Stimulated activated CD8-positive, alpha-beta memory T cell treated with anti-CD3 and anti-CD28 coated beads, Interleukin-12 subunit alpha, Interleukin-12 subunit beta, amount 100 ng/mL, for 1 hour (primary cell): ENCODE data around the gene HDAC4.

Experiments used
- DNase-seq: peaks from one replicate; pipeline ENCODE4 v3.0.0-alpha.2; 2020; ENCODE audit warnings: low read depth

The HDAC4 gene

DNA sequence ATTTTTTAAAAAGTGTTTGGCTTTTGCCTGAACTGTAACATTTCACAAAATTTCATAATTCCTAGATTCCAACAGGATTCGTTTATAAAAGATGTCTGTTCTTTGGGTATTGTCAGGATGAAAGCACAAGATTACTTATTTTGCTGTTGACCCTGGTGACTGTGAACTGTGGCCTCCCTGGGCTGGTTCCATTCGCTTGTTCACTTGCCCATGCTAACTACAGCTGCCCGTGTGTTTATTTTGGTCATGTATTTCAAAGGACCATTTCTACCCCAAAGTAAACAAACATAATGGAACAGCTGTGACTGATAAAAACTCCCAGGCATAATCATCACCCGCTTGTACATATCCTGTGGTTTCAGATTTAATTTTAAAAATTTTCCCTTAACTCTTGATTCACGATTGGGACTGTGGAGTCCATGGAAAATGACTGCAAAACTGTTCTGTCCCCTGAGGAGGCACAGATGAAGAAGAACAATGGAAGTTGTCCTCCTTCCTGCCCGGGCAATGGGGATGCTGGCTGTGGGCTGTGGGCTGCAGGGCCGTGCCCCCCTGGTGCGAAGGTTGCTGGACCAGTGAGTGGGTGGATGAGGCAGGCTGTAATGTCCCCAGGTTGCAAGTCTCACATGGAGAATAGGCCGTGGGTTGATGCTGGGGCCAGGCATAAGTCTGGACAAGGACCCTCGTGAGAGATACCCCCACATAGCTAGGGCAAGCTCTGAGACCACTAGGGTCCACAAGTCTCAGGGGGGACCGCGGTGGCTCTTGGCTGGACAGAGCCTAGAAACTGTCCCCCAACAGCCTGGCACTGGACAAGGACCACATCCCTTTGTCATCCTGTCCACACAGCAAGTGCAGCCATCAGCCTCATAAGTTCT, 28.9 kb upstream of the HDAC4 start:
- no peak for DNase-seq

DNA sequence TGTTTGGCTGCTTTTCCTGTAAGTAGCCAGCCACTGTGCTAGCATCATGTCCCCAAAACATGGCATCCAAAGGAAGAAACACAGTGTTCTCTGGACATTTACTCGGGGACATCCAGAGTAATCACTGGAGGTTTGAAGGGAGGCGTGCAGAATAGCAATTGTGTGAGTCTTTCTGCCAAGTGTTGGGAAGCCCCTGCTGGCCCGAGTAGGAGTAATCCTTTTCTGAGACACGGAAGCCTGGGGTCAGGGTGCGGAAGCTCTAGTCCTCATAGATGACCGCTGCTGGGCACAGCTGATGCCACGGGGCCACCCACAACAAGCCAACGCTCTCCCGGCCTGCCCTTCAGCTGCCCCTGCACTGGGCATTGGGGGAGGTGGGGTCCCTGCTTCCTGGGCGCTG, 24.8 kb upstream of the HDAC4 start:
- no peak for DNase-seq

DNA sequence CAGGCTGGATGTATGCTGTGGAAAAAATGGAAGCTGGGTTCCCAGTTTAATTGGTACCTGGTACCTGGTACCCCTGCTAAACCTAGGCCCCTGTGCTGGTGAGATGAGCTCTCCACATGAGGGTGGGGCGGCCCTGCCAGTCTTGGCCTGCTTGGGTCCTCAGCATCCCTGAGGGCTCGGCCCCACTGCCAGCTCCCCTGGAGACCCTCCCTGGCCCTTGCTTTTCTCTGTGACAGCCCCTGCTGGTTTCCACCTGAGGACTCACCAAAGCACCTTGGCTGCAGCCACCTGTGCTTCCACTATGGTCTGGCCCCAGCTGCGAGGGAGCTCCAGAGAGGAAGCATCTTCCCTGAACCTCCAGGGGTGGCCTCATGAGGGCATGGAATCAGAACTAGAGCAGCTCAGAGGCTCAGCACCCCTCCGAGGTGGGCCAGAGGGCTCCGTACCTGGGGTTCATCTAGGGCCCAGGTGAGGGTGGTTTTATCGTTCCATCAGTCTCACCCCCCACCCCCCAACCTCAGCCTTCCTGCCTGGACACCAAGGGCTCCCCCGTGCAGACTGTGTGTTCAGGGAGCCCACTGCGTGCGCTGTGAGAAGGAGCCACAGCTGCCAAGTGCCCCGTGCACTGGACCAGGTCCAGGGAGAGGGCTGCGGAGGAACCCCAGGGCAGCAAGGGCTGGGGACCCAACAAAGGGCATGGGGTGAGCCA, 23.7 kb upstream of the HDAC4 start:
- DNase-seq: no peak

DNA sequence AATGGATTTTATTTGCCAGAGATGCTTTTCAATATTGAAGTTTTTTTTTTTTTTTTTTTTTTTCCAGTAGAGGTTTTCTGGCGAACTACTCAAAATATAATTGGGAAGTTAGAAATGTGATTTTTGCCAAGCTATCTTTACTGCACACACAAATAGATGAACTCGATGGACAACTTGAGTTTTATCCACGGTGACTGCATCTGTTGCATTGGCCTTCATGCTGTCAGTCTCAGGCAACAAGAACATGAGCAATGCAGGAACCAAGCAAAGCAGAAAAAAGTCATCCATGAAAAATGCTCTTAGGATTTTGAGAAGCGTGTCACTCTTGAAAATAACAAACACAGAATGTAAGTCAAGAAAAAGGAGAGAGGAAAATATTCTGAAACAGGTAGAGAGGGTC, 22.7 kb upstream of the HDAC4 start:
- DNase-seq: no peak

DNA sequence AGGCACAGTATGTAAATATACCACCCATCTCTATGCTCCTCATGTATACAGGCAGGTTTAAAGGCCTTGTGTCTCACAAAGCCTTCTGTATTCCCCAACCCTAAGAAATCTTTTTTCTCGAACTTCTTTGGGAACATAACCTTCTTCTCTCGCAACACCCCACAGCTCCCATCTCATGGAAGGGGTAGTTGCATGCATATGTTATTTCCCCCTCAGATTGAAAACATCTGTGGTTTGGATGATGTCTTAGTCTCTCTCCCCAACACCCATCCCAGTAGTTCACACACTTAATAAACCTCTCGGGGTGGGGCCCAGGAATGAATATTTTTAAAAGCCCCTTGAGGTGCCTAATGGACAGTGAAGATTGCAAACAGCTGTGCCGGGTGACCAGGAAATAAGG, 21.0 kb upstream of the HDAC4 start:
- no peak for DNase-seq

DNA sequence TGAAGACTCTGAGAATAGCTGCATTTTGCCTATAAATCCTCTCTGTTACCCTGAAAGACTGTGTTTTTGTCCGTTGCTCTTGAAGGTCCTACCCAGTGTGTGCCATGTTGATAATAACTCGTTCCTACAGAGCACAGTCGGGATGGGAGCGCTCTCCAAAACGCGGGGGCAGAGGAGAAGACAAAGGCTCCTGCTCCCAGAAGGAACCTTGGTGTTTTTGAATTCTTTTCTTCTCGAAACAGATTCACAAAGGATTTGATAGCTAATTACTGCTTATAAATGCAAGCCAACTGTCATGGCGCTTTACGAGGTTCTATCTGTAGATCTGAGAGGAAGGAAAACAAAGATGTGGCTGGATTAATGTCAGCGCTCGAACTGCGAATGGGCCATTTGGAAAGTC, 19.3 kb upstream of the HDAC4 start:
- no peak for DNase-seq

DNA sequence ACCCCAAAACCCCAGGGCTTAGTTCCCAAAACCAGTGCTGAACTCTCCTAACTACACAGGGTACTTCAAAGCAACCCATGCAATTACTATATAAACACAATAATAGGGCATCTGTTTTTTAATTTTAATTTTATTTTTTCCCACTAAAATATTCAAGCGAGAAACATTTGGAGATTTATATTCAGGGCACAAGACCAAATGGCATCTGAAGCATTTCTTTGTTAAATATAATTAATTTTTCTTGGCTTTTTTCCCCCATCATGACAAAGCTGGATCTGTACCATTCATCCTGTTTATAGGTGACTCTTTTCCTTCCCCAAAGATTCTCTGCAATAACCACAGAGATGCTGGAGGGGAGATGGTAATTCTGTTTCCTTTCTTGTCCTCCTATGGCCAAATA, 18.1 kb upstream of the HDAC4 start:
- DNase-seq: no peak

- no peak for DNase-seq
Observed at GRCh38 chr2:239412905-239413603, 12.2 kb upstream of the HDAC4 start.

DNA sequence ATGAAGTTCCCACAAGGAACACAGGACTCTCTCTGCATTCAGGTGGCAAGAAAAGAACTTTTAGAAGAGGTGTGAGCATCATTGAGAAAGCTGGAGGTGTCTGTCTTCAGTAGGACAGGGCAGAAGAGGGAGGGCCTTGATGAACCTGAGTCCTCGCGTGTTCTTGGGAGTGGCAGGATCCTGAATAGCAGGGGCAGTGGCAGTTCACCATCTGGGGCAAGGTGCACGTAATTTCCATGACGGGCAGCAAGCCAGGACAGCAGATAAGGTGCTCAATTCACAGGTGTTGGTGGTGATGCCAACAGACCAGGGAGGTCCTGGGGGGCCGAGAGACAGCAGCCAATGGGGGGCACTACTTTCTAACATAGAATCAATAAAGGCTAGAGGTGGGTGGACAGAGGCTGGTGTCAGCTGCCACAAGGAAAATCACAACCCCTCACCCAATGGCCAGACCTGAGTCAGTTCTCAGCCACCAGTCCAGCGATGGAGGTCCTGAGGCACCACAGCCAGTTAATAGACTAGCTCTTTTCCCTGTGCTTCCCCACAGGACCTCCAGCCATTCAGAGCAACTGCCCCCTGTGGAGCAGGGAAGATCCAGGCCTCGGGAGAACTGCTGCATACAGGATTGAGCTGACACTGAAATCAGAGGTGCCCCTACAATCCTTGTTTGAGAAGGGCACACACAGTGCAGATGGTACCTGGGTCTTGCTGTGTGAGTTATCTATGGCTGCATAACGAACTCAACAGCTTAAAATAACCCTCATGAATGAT, 10.9 kb upstream of the HDAC4 start:
- no peak for DNase-seq

DNA sequence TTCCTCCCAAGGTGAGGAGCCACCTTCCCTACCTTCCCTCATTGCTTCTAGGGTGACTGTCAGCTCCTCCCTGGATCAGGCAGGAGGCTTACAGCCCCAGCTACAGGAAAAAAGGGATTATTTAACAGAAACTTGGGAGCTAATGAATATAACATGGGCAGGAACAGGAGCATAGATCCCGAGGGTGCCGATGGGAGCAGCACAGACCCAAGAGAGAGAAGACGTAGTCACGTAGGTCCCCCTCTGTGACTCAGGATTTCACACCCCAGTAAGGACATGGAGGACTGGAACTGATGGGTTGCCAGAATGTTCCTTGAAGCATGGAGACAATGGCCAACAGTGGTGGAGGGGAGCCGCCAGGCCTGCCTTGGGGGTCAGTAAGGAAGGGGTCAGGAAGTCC, 10.3 kb upstream of the HDAC4 start:
- no peak for DNase-seq

DNA sequence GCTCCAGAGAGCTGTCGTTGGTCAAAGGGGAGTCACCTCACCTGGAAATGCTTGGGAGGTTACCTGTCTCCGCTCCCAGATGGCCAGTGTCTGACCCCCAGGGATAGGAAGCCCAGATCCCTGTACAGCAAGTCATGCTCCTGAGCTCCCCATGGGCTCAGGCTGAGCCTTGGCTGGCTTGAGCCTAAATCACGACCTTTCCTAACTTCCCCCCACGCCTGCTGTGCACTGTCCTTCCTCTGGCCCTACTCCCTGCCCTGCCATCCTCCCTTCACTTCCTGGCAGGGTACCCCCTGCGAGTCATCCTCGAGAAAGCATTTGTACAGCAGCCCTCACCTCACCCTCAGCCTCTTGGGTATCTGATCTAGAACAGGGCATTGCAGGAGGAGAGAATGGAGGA, 9.2 kb upstream of the HDAC4 start:
- DNase-seq: no peak

DNA sequence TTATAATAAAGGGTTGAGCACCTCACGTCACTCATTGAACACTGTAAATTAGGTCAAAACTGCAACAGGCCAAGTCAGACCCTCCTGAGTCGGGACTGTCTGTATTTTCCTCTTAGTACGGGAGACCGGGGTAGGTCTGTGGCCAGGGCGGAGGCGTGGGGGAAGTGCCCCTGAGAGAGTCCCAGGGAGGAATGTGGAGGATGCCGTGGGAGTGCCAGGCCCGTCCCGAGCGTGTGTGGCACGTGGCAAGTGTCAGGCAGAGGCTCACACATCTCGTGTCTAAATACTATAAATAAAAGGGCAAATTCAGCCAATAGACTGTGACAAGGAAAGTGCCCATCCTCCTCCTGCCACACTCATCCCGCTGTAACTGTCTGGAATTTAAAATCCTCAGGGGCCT, 6.3 kb upstream of the HDAC4 start:
- no peak for DNase-seq

- DNase-seq: no peak
Observed at GRCh38 chr2:239406316-239406995, 5.6 kb upstream of the HDAC4 start.

- no peak for DNase-seq
Observed at GRCh38 chr2:239405071-239405470, 4.3 kb upstream of the HDAC4 start.

- no peak for DNase-seq
Observed at GRCh38 chr2:239402666-239403065, 1.8 kb upstream of the HDAC4 start.

DNA sequence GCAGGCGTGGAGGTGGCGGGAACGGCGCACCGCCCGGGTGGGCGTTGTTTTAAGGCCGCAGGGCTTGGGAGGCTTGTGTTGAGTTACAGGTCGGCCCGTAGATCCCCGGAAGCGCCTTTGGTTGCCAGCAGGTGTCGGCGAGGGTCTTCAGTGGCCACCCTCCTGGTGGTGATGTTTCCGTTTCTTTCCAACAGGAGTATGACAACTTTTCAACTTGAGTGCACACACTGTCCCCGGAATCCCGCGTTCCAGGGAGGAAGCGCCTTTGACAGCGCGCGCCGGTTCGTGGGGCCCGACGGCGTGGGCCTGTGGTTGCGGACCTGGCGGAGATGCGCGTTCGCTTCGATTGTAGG, 1.0 kb upstream of the HDAC4 start:
- DNase-seq: no peak

- peak; percentile 98 for DNase-seq
Observed at GRCh38 chr2:239401067-239401880, 454 bp upstream of the HDAC4 start.

DNA sequence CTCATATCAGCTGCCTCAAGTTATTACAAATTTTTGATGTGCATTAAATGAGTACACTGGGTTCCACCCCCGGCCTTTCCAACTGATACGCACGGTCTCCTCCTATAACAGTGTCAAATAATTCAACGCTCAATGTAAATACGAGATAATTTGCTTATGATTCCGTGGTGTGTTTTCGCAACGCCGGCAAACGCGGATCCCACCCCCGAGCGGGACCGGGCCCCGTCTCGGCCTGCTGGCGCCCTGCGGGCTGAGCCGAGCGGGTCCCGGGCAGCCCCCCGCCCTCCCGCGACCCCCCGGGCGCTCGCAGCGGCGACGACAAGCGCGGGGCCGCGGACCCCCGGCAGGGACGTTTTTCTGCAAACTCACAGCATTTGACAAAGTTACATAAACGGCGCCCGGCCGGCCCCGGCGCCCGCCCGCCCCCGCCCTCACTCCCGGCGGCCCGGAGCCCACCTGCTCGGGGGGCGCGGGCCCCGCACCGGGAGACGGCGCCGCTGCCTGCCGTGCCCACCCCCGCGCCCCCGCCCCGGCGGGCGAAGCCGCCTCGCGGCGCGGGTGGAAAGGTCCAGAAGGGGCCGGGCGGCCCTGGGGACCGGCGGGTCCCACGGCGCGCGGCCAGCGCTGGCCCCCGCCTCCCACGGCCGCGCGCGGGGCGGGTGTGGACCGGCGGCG, 762 bp downstream of the HDAC4 start:
- DNase-seq: no peak

GRCh38 chr2:239399433-239399920, 1.3 kb downstream of the HDAC4 start:
- DNase-seq: no peak

GRCh38 chr2:239398521-239398921, 2.3 kb downstream of the HDAC4 start:
- DNase-seq: no peak
